Endothelial cell of umbilical vein (primary cell): Measurements from ENCODE around the gene GPR155.

Experiments
- EZH2 ChIP-seq: IDR thresholded peaks from 2 replicates; pipeline ENCODE4 v1.6.1; 2012; ENCODE audit warnings: borderline replicate concordance, low read depth, mild to moderate bottlenecking, moderate library complexity, low read length, inconsistent platforms; ENCODE audit not compliant: severe bottlenecking
- POLR2A ChIP-seq: IDR thresholded peaks from 2 replicates; pipeline ENCODE4 v1.6.1; 2012; ENCODE audit warnings: low read depth, mild to moderate bottlenecking, control low read depth, low read length
- POLR2AphosphoS5 ChIP-seq: IDR thresholded peaks from 2 replicates; pipeline ENCODE4 v1.6.1; 2012; ENCODE audit warnings: low read depth, mild to moderate bottlenecking, control low read depth, low read length, moderate library complexity; ENCODE audit not compliant: insufficient read depth
- TF ChIP-seq, protein P1 (sequence below): IDR thresholded peaks from 2 replicates; pipeline ENCODE4 v1.6.1; 2011; ENCODE audit not compliant: insufficient read depth, insufficient read length
- TF ChIP-seq, protein P2 (sequence below), 2 donors: IDR thresholded peaks; 1 replicate in 1 of 2; 2 replicates in 1 of 2; pipeline ENCODE4 v1.5.1; 2011; ENCODE audit warnings: low read length in 2 of 2, mild to moderate bottlenecking in 2 of 2, moderate library complexity in 2 of 2, control low read depth in 1 of 2, inconsistent platforms in 1 of 2, low read depth in 1 of 2; ENCODE audit not compliant: insufficient read depth in 1 of 2; ENCODE audit errors: extremely low read depth in 1 of 2

DNA sequence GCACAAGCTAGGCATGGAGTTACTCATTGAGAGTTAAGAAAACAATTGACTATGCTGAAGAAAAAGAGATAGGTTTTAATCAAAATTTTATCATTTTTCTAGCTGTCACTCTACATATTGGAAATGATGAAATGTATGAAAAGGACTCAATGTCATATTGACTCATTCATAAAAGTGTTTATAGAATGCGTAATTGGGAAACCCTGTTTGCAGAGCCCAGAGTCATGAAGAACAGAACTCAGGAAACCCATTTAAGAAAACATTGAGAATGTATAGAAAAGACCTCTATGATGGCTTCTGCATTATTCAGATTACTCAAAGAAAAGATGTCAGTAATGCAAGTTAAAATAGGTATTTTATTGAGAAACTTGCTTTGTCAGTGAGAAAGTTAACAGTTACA is 54.9 kb downstream of the GPR155 start:
- TF ChIP-seq, protein P1, sequence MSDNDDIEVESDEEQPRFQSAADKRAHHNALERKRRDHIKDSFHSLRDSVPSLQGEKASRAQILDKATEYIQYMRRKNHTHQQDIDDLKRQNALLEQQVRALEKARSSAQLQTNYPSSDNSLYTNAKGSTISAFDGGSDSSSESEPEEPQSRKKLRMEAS = no peak
- TF ChIP-seq, protein P2, sequence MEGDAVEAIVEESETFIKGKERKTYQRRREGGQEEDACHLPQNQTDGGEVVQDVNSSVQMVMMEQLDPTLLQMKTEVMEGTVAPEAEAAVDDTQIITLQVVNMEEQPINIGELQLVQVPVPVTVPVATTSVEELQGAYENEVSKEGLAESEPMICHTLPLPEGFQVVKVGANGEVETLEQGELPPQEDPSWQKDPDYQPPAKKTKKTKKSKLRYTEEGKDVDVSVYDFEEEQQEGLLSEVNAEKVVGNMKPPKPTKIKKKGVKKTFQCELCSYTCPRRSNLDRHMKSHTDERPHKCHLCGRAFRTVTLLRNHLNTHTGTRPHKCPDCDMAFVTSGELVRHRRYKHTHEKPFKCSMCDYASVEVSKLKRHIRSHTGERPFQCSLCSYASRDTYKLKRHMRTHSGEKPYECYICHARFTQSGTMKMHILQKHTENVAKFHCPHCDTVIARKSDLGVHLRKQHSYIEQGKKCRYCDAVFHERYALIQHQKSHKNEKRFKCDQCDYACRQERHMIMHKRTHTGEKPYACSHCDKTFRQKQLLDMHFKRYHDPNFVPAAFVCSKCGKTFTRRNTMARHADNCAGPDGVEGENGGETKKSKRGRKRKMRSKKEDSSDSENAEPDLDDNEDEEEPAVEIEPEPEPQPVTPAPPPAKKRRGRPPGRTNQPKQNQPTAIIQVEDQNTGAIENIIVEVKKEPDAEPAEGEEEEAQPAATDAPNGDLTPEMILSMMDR (IDR thresholded peaks at IDR 0.05; ENCODE audit: extremely low read depth in 1 of 2, insufficient read depth in 1 of 2, low read depth in 1 of 2, low read length in 2 of 2) = no peak
- TF ChIP-seq POLR2AphosphoS5 (no peak), EZH2 (no peak), POLR2A (no peak)
